OCI-LY7 (cell line): ENCODE measurements around the gene PLAAT5. TPM values are rescaled to one million over a fixed set of nuclear protein-coding genes. Genes with fewer than 3 reads are reported as not detected.

Experiments used
- BruUV-seq: library from RNA; stranded (reverse); fragments of 400-500 nt; replicated peaks from 2 replicates; lab custom pipeline; 2021; lab: Mats Ljungman, UMichigan
- CTCF ChIA-PET: fragments of 300-600 bp; sonication (Branson Sonifier 250); formaldehyde crosslinking; loops from one replicate; lab custom pipeline; 2022; ENCODE audit warnings: antibody characterized with exemption; ENCODE audit not compliant: unreplicated experiment; lab: Charles Lee
- POLR2A ChIA-PET: fragments of 300-600 bp; sonication (Branson Sonifier 250); formaldehyde crosslinking; loops from one replicate; lab custom pipeline; 2022; ENCODE audit warnings: antibody characterized with exemption; lab: Charles Lee
- DNase-seq: peaks from one replicate; pipeline ENCODE4 v3.0.0-alpha.2; 2015; ENCODE audit warnings: low spot score
- H2AFZ ChIP-seq: fragments of 200-600 bp; sonication (generic), shearing (Covaris generic); 2 replicates; pipeline ENCODE4 v1.6.1; 2014; ENCODE audit warnings: mild to moderate bottlenecking, antibody characterized with exemption, low read length, moderate library complexity
- H3K27ac ChIP-seq: fragments of 200-600 bp; sonication (generic); 2 replicates; pipeline ENCODE4 v1.5.1; 2014; ENCODE audit warnings: mixed run types, low read depth, mild to moderate bottlenecking, moderate library complexity, low read length, inconsistent platforms; ENCODE audit not compliant: poor library complexity, severe bottlenecking
- H3K36me3 ChIP-seq: fragments of 200-600 bp; sonication (generic); 2 replicates; pipeline ENCODE4 v1.6.1; 2014; ENCODE audit warnings: mild to moderate bottlenecking, antibody characterized with exemption, low read length, moderate library complexity, mixed read lengths; ENCODE audit not compliant: insufficient read depth
- H3K4me1 ChIP-seq: fragments of 200-600 bp; sonication (generic); 2 replicates; pipeline ENCODE4 v1.5.1; 2014; ENCODE audit warnings: mild to moderate bottlenecking, low read length; ENCODE audit not compliant: insufficient read depth, poor library complexity, severe bottlenecking
- H3K4me2 ChIP-seq: fragments of 200-600 bp; sonication (generic); 2 replicates; pipeline ENCODE4 v1.6.1; 2014; ENCODE audit warnings: mild to moderate bottlenecking, low read length
- H3K4me3 ChIP-seq: fragments of 200-600 bp; sonication (generic); 2 replicates; pipeline ENCODE4 v1.5.1; 2014; ENCODE audit warnings: mild to moderate bottlenecking, low read depth, low read length; ENCODE audit not compliant: poor library complexity, severe bottlenecking
- H3K79me2 ChIP-seq: fragments of 200-600 bp; sonication (generic); 2 replicates; pipeline ENCODE4 v1.6.1; 2016; ENCODE audit warnings: low read depth, mild to moderate bottlenecking, low read length, moderate library complexity, mixed read lengths; ENCODE audit not compliant: insufficient read depth
- H3K9me2 ChIP-seq: fragments of 200-600 bp; sonication (generic); 2 replicates; pipeline ENCODE4 v1.6.1; 2016; ENCODE audit warnings: mild to moderate bottlenecking, low read length, mixed read lengths; ENCODE audit not compliant: insufficient read depth
- H3K9me3 ChIP-seq: fragments of 200-600 bp; sonication (generic); 2 replicates; pipeline ENCODE4 v1.6.1; 2014; ENCODE audit warnings: mild to moderate bottlenecking, mixed run types, low read length, mixed read lengths
- H4K20me1 ChIP-seq: fragments of 200-600 bp; sonication (generic); 2 replicates; pipeline ENCODE4 v1.6.1; 2014; ENCODE audit warnings: mild to moderate bottlenecking, antibody characterized with exemption, low read length, moderate library complexity, mixed read lengths; ENCODE audit not compliant: insufficient read depth
- EZH2phosphoT487 ChIP-seq: fragments of 200-600 bp; sonication (generic); IDR thresholded peaks from 2 replicates; pipeline ENCODE4 v1.6.1; 2018; ENCODE audit warnings: low read depth, borderline replicate concordance, mild to moderate bottlenecking, mixed run types, antibody characterized with exemption, low read length, moderate library complexity, mixed read lengths
- intact Hi-C: fragments of 100-400 bp; cut with micrococcal nuclease; formaldehyde crosslinking; loops from one replicate; pipeline ENCODE4 v1.10.0; 2022; ENCODE audit not compliant: unreplicated experiment
- total RNA-seq, 2 experiments: library from RNA; depleted of rRNA in 1 of 2; stranded (reverse); fragments of >200 nt in 1 of 2; shearing (Covaris generic) in 1 of 2; gene quantifications; 2 replicates each; pipeline ENCODE4 v1.2.3, GENCODE V29; 2014 to 2022
- TF ChIP-seq, protein P1 (sequence below): fragments of 200-600 bp; sonication (generic); conservative IDR thresholded peaks from 2 replicates; pipeline ENCODE4 v1.5.1; 2014; ENCODE audit warnings: mild to moderate bottlenecking, antibody characterized with exemption, low read length, moderate library complexity, mixed read lengths

The PLAAT5 gene
- total RNA-seq, 2 experiments from 2014 or later, result not detected

GRCh38 chr11:63505857-63506528, 15.0 kb upstream of the PLAAT5 start, which contains the start of gene LGALS12:
TSS of gene LGALS12 (plus strand) at chr11:63506084. CDS start at chr11:63506459, 375 bp downstream.
- CTCF ChIA-PET, result no interaction called here
- Histone ChIP-seq H4K20me1 (no peaks in the 10 kb centered on the region), H3K9me2 (no peaks in the 10 kb centered on the region), H3K4me3 (no peak within 1 kb of the TSS), H2AFZ (no peak within 1 kb of the TSS), H3K4me2 (no peak within 1 kb of the TSS), H3K36me3 (no peaks in the 10 kb centered on the region), H3K27ac (no peak within 1 kb of the TSS), H3K4me1 (no peaks in the 10 kb centered on the region), H3K9me3 (no peaks in the 10 kb centered on the region), H3K79me2 (no peaks in the 10 kb centered on the region)
- no TSS peak for BruUV-seq
- no peak for TF ChIP-seq EZH2phosphoT487
- TF ChIP-seq, protein P1, sequence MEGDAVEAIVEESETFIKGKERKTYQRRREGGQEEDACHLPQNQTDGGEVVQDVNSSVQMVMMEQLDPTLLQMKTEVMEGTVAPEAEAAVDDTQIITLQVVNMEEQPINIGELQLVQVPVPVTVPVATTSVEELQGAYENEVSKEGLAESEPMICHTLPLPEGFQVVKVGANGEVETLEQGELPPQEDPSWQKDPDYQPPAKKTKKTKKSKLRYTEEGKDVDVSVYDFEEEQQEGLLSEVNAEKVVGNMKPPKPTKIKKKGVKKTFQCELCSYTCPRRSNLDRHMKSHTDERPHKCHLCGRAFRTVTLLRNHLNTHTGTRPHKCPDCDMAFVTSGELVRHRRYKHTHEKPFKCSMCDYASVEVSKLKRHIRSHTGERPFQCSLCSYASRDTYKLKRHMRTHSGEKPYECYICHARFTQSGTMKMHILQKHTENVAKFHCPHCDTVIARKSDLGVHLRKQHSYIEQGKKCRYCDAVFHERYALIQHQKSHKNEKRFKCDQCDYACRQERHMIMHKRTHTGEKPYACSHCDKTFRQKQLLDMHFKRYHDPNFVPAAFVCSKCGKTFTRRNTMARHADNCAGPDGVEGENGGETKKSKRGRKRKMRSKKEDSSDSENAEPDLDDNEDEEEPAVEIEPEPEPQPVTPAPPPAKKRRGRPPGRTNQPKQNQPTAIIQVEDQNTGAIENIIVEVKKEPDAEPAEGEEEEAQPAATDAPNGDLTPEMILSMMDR, result no peak
- DNase-seq, result no peak
- POLR2A ChIA-PET, result interaction anchor here (0.7 kb wide), 1 partner anchor 110 kb away, joined by 4 read pairs; no protein-coding TSS in a partner anchor
- intact Hi-C loops, result no loop called here

- Histone ChIP-seq H2AFZ (no peak overlapping the region), H3K27ac (no peak overlapping the region), H3K79me2 (no peaks in the 10 kb centered on the region), H3K4me1 (no peaks in the 10 kb centered on the region), H3K36me3 (no peaks in the 10 kb centered on the region), H3K4me3 (no peak overlapping the region), H3K9me2 (no peaks in the 10 kb centered on the region), H3K4me2 (no peak overlapping the region), H3K9me3 (peaks cover 6% of the 10 kb centered on the region; the same call in 1 of the 2 replicates), H4K20me1 (no peaks in the 10 kb centered on the region)
- POLR2A ChIA-PET, result no interaction called here
- no peak for TF ChIP-seq EZH2phosphoT487
- TF ChIP-seq, protein P1, result no peak
- intact Hi-C loops, result no loop called here
- no TSS peak for BruUV-seq
- CTCF ChIA-PET, result no interaction called here
- no peak for DNase-seq
These were observed 14.1 kb upstream of the PLAAT5 start for GRCh38 chr11:63504933-63505586.

DNA sequence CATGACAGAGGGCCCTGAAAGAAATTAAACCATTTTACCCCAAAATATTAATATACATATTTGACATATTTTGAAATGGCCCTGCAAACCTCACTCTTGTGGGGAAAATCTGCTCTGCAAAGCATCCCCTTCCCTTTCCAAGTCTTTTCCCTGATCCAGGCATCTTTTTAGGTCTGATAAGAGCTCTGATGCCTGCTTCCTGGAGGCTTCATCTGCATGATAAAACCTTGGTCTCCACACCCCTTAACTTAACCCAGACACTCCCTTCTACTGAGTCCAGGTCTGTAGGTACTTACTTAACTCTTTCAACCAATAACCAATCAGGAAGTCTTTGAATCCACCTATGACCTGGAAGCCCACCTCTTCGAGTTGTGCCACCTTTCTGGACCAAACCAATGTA, 13.1 kb upstream of the PLAAT5 start:
- no peaks in the 10 kb centered on the region for H4K20me1 ChIP-seq
- no peak overlapping the region for H3K4me2 ChIP-seq
- CTCF ChIA-PET, result interaction anchor here (0.5 kb wide), 1 partner anchor 557 kb away, joined by 3 read pairs; no protein-coding TSS in a partner anchor
- no peak overlapping the region for H2AFZ ChIP-seq
- H3K36me3 ChIP-seq, result no peaks in the 10 kb centered on the region
- H3K79me2 ChIP-seq, result no peaks in the 10 kb centered on the region
- DNase-seq, result no peak
- no peak overlapping the region for H3K27ac ChIP-seq
- H3K9me3 ChIP-seq, result peaks cover 9% of the 10 kb centered on the region; the same call in 1 of the 2 replicates
- H3K9me2 ChIP-seq, result no peaks in the 10 kb centered on the region
- no peak overlapping the region for H3K4me3 ChIP-seq
- TF ChIP-seq EZH2phosphoT487, result no peak
- TF ChIP-seq, protein P1, result no peak
- BruUV-seq, result no TSS peak
- POLR2A ChIA-PET, result no interaction called here
- intact Hi-C loops, result no loop called here
- H3K4me1 ChIP-seq, result no peaks in the 10 kb centered on the region
